HEK293T (cell line): ENCODE measurements around the gene CERK.

Experiments used
- CTCF ChIA-PET: fragments of 350-600 bp; formaldehyde crosslinking; extraction: SDS; loops from one replicate; lab custom pipeline; 2021; ENCODE audit warnings: antibody characterized with exemption, inconsistent platforms; lab: Yijun Ruan, JAX
- POLR2A ChIA-PET: fragments of 350-600 bp; formaldehyde crosslinking; extraction: SDS; loops from one replicate; lab custom pipeline; 2020; ENCODE audit warnings: antibody characterized with exemption, inconsistent platforms; lab: Yijun Ruan, JAX
- DNase-seq: peaks from one replicate; pipeline ENCODE4 v3.0.0; 2012; ENCODE audit warnings: mixed read lengths; ENCODE audit errors: extremely low spot score
- ARNT ChIP-seq: fragments of 450-650 bp; IDR thresholded peaks from 2 replicates; pipeline ENCODE4 v1.6.1; 2017; ENCODE audit warnings: mild to moderate bottlenecking
- BHLHE40 ChIP-seq: fragments of 450-650 bp; IDR thresholded peaks from 2 replicates; pipeline ENCODE4 v1.6.1; 2016; ENCODE audit warnings: mild to moderate bottlenecking, moderate library complexity, borderline replicate concordance
- CTBP1 ChIP-seq: fragments of 450-650 bp; IDR thresholded peaks from 2 replicates; pipeline ENCODE4 v1.6.1; 2016; ENCODE audit warnings: borderline replicate concordance
- ELF4 ChIP-seq: fragments of 450-650 bp; IDR thresholded peaks from 2 replicates; pipeline ENCODE4 v1.6.1; 2017; ENCODE audit warnings: antibody characterized with exemption
- FOXA1 ChIP-seq: fragments of 450-650 bp; IDR thresholded peaks from 2 replicates; pipeline ENCODE4 v1.6.1; 2016; ENCODE audit warnings: mild to moderate bottlenecking
- FOXK2 ChIP-seq: fragments of 450-650 bp; IDR thresholded peaks from 2 replicates; pipeline ENCODE4 v1.6.1; 2016; ENCODE audit warnings: mild to moderate bottlenecking
- FOXM1 ChIP-seq: fragments of 450-650 bp; IDR thresholded peaks from 2 replicates; pipeline ENCODE4 v1.6.1; 2017; ENCODE audit warnings: mild to moderate bottlenecking, borderline replicate concordance
- HDGF ChIP-seq: fragments of 450-650 bp; IDR thresholded peaks from 2 replicates; pipeline ENCODE4 v1.6.1; 2017; ENCODE audit warnings: antibody characterized with exemption, borderline replicate concordance
- L3MBTL2 ChIP-seq: fragments of 450-650 bp; conservative IDR thresholded peaks from 2 replicates; pipeline ENCODE4 v1.6.1; 2016; ENCODE audit warnings: mild to moderate bottlenecking
- LEF1 ChIP-seq: fragments of 450-650 bp; IDR thresholded peaks from 2 replicates; pipeline ENCODE4 v1.6.1; 2017; ENCODE audit warnings: mild to moderate bottlenecking, borderline replicate concordance
- NFRKB ChIP-seq: fragments of 450-650 bp; IDR thresholded peaks from 2 replicates; pipeline ENCODE4 v1.6.1; 2016; ENCODE audit warnings: mild to moderate bottlenecking, moderate library complexity
- PKNOX1 ChIP-seq: fragments of 450-650 bp; IDR thresholded peaks from 2 replicates; pipeline ENCODE4 v1.6.1; 2016
- SP1 ChIP-seq: fragments of 450-650 bp; IDR thresholded peaks from 2 replicates; pipeline ENCODE4 v1.6.1; 2017
- SUZ12 ChIP-seq: fragments of 450-650 bp; IDR thresholded peaks from 2 replicates; pipeline ENCODE4 v1.6.1; 2016; ENCODE audit warnings: mild to moderate bottlenecking
- TARDBP ChIP-seq: fragments of 450-650 bp; IDR thresholded peaks from 2 replicates; pipeline ENCODE4 v1.6.1; 2016
- ZNF384 ChIP-seq: fragments of 450-650 bp; IDR thresholded peaks from 2 replicates; pipeline ENCODE4 v1.6.1; 2016

Gene CERK

GRCh38 chr22:46764140-46764680, 26.2 kb upstream of the CERK start:
- ChIA-PET CTCF (no interaction called here), POLR2A (no interaction called here)
- TF ChIP-seq FOXM1, result no peak
- no peak for TF ChIP-seq SUZ12
- TF ChIP-seq FOXK2, result no peak
- no peak for TF ChIP-seq L3MBTL2
- no peak for TF ChIP-seq FOXA1
- TF ChIP-seq ARNT, result no peak
- no peak for TF ChIP-seq ZNF384
- DNase-seq, result no peak

- DNase-seq, result no peak
- TF ChIP-seq ZNF384 (peak; percentile 45; the same call in 1 of the 2 replicates), SP1 (no peak)
- ChIA-PET POLR2A (interaction anchor here (0.8 to 2.7 kb wide), 22 partner anchors 8 to 270 kb away, joined by 3 to 41 read pairs (median 6); no protein-coding TSS in a partner anchor), CTCF (no interaction called here)
Observed at GRCh38 chr22:46763051-46763705, 25.1 kb upstream of the CERK start.

GRCh38 chr22:46762238-46763050, 24.4 kb upstream of the CERK start, which contains the start of gene TBC1D22A:
Gene TBC1D22A, plus strand, starts transcription at chr22:46762650. Its CDS starts 137 bp downstream, at chr22:46762787.
- TF ChIP-seq CTBP1, result no peak; the same call in 1 of the 2 replicates
- no peak for TF ChIP-seq HDGF
- TF ChIP-seq PKNOX1, result peak; percentile 69
- TF ChIP-seq NFRKB, result no peak
- no peak for TF ChIP-seq FOXK2
- no peak for TF ChIP-seq SUZ12
- no peak for TF ChIP-seq LEF1
- peak; percentile 87 for TF ChIP-seq L3MBTL2
- TF ChIP-seq ELF4, result peak; percentile 82
- DNase-seq, result peak; percentile 98
- CTCF ChIA-PET, result interaction anchor here (0.5 kb wide), 1 partner anchor 199 kb away, joined by 3 read pairs; no protein-coding TSS in a partner anchor
- POLR2A ChIA-PET, result interaction anchor here (0.8 to 2.7 kb wide), 22 partner anchors 9 to 269 kb away, joined by 3 to 41 read pairs (median 6); no protein-coding TSS in a partner anchor

- POLR2A ChIA-PET, result interaction anchor here (0.9 to 2.7 kb wide), 16 partner anchors 12 to 200 kb away, joined by 3 to 41 read pairs (median 7); no protein-coding TSS in a partner anchor
- no peak for TF ChIP-seq ZNF384
- no peak for TF ChIP-seq ARNT
- no peak for TF ChIP-seq TARDBP
- no peak for TF ChIP-seq HDGF
- TF ChIP-seq CTBP1, result no peak
- no peak for TF ChIP-seq SP1
- no peak for TF ChIP-seq PKNOX1
- TF ChIP-seq FOXA1, result no peak
- TF ChIP-seq LEF1, result no peak
- no peak for TF ChIP-seq FOXK2
- TF ChIP-seq BHLHE40, result no peak
- TF ChIP-seq SUZ12, result no peak
- no peak for TF ChIP-seq L3MBTL2
- no peak for TF ChIP-seq ELF4
- no peak for TF ChIP-seq FOXM1
- no peak for TF ChIP-seq NFRKB
- no peak for DNase-seq
- CTCF ChIA-PET, result interaction anchor here (0.5 to 0.7 kb wide), 2 partner anchors 41 to 198 kb away, joined by 3 read pairs; no protein-coding TSS in a partner anchor
Observed at GRCh38 chr22:46761539-46762237, 23.6 kb upstream of the CERK start.

GRCh38 chr22:46761017-46761416, 23.0 kb upstream of the CERK start:
- CTCF ChIA-PET, result interaction anchor here (0.7 kb wide), 1 partner anchor 42 kb away, joined by 3 read pairs; no protein-coding TSS in a partner anchor

More at GRCh38 chr22:46761017-46761416, 23.0 kb upstream of the CERK start:
- DNase-seq, result no peak
- no peak for TF ChIP-seq FOXK2
- no peak for TF ChIP-seq PKNOX1
- no peak for TF ChIP-seq SP1
- no peak for TF ChIP-seq LEF1
- TF ChIP-seq FOXM1, result no peak
- no peak for TF ChIP-seq ELF4
- TF ChIP-seq ZNF384, result no peak
- TF ChIP-seq HDGF, result no peak
- TF ChIP-seq BHLHE40, result no peak
- TF ChIP-seq TARDBP, result no peak
- no peak for TF ChIP-seq FOXA1
- TF ChIP-seq L3MBTL2, result no peak
- POLR2A ChIA-PET, result interaction anchor here (2.3 to 2.7 kb wide), 3 partner anchors 11 to 42 kb away, joined by 13 to 41 read pairs (median 34); no protein-coding TSS in a partner anchor
